Measurements from ENCODE around the gene PRKCI.

PRKCI gene

GRCh38 chr3:170350515-170351413 is 128.5 kb downstream of the PRKCI start:
- no peak overlapping the region for H3K4me3 ChIP-seq
- in situ Hi-C loops (cut with MboI; ENCODE audit: low sequenced_read_pairs): no loop called here
- no peaks in the 10 kb centered on the region for H3K9me3 ChIP-seq
- H3K27me3 ChIP-seq (ENCODE audit: low read depth): no peaks in the 10 kb centered on the region
- H3K36me3 ChIP-seq (replicated peaks): no peaks in the 10 kb centered on the region
- no peaks in the 10 kb centered on the region for H3K4me1 ChIP-seq
- no peak for DNase-seq (ENCODE audit: low spot score in 2 of 2)

- no peak for DNase-seq (ENCODE audit: low spot score in 2 of 2)
- Histone ChIP-seq H3K27me3 (ENCODE audit: low read depth) (no peaks in the 10 kb centered on the region), H3K36me3 (replicated peaks) (0 out of 2 replicates have a peak, but pooled peaks cover 2% of the 10 kb centered on the region), H3K9me3 (no peaks in the 10 kb centered on the region), H3K4me3 (no peak overlapping the region), H3K4me1 (peaks cover 5% of the 10 kb centered on the region; the same call in 1 of the 2 replicates)
- in situ Hi-C loops (cut with MboI; ENCODE audit: low sequenced_read_pairs): no loop called here
These were observed 130.7 kb downstream of the PRKCI start for GRCh38 chr3:170352936-170353335.

GRCh38 chr3:170353485-170353884 is 131.3 kb downstream of the PRKCI start:
- Histone ChIP-seq H3K27me3 (ENCODE audit: low read depth) (no peaks in the 10 kb centered on the region), H3K36me3 (replicated peaks) (0 out of 2 replicates have a peak, but pooled peaks cover 2% of the 10 kb centered on the region), H3K4me3 (no peak overlapping the region), H3K9me3 (no peaks in the 10 kb centered on the region), H3K4me1 (peaks cover 6% of the 10 kb centered on the region; the same call in 1 of the 2 replicates)
- DNase-seq (ENCODE audit: low spot score in 2 of 2): no peak
- in situ Hi-C loops (cut with MboI; ENCODE audit: low sequenced_read_pairs): no loop called here

GRCh38 chr3:170354760-170355159 is 132.5 kb downstream of the PRKCI start:
- Histone ChIP-seq H3K4me3 (no peak overlapping the region), H3K27me3 (ENCODE audit: low read depth) (no peaks in the 10 kb centered on the region), H3K9me3 (no peaks in the 10 kb centered on the region), H3K36me3 (replicated peaks) (peaks cover 5% of the 10 kb centered on the region; the same call in 1 of the 2 replicates), H3K4me1 (peaks cover 12% of the 10 kb centered on the region; the same call in 1 of the 2 replicates)
- DNase-seq (ENCODE audit: low spot score in 2 of 2): no peak
- in situ Hi-C loops (cut with MboI; ENCODE audit: low sequenced_read_pairs): no loop called here
